GM18870 (cell line): Measurements from ENCODE around the gene CACNB2.

Source experiments
- ATAC-seq: cut with Tn5 transposase; IDR thresholded peaks from one replicate; pipeline ENCODE4 v1.9.1; 2021; ENCODE audit warnings: moderate library complexity; ENCODE audit not compliant: unreplicated experiment

Gene CACNB2

GRCh38 chr10:18278181-18278580 is 138.0 kb downstream of the CACNB2 start:
- no peak for ATAC-seq

- no peak for ATAC-seq
Observed at GRCh38 chr10:18279173-18279572, 138.9 kb downstream of the CACNB2 start.

- ATAC-seq = no peak
Observed at GRCh38 chr10:18282094-18282493, 141.9 kb downstream of the CACNB2 start.

GRCh38 chr10:18290651-18291313 is 150.6 kb downstream of the CACNB2 start:
- ATAC-seq = no peak

DNA sequence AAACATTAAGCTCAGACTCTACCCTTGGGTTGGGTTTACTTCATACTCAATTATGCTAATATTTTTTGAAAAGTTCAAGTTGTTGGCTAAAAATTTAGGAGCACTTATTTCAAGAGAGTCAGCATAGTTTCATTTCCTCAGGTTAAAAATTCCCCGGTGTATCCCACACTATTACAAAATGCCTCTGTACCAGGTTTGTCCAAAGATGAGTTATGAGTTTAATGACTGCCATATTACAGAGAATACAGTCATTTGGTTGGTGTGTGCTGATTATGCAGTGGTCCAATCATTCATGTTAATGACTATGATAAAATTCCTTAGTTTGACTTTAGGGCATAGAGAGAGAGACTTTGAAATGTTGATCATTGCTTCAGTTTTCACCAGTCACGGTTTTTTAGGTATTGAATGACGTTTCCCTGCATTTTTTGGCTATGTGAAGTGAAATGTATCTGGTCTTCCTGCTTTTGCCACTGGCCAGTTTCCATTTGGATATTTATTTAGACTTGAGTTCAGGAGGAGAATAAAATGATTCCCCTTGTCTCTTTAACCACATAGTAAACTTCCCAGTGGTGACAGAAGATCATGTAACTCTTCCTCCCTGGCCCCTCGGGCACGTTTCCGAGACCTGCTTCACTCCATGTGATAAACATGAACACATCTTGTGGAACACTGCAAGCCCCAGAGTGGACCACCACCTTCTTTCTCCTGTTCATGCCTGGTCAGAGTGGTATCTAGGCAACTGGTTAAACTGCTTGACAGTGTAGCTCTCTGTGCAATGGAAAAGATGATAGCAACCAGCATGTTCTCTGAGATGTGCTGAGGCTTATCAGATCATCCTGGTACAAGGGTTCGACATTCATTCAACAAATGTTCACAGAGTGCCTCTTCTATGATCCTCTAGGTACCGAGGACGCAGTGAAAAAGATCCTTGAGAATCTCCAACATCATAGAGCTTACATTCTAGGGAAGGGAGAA is 153.6 kb downstream of the CACNB2 start:
- ATAC-seq = peak; percentile 42

DNA sequence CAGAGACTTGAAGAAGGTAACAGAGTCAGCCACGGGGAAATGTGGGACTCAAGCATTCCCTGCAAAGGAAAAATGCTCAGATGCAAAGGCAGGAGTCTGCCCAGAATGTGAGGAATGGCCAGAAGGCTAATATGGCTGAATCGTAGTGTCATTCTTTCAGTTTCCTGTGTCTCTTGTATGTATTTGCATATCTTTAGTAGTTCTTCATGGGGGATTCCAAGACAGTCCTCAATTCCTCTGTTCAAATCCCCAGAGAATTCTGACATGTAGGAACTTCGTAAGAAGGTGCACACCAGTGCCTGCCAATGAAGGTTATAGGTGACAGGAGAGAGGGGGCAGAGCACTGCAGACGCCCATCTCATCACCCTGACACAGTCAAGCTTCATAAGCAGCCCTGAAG is 154.4 kb downstream of the CACNB2 start:
- no peak for ATAC-seq

DNA sequence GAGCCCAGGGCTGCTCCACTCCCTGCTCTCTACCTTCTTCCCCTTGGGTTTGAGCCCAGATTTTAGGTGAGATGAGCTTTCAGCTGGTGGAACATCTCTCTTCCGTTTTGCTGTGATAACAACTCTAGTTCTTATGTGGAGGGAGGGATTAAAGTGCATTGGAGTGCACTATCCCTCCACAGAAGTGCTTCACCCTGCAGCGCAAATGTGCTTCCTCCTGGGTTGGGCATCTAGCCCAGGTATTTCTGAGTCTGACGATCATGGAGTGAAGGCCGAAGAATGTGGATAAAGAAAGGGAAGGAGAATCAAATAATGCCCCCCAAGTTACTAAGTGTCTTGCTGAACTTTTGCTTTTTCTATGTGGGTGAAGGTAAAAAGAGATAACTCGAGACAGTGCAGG is 157.4 kb downstream of the CACNB2 start:
- no peak for ATAC-seq

DNA sequence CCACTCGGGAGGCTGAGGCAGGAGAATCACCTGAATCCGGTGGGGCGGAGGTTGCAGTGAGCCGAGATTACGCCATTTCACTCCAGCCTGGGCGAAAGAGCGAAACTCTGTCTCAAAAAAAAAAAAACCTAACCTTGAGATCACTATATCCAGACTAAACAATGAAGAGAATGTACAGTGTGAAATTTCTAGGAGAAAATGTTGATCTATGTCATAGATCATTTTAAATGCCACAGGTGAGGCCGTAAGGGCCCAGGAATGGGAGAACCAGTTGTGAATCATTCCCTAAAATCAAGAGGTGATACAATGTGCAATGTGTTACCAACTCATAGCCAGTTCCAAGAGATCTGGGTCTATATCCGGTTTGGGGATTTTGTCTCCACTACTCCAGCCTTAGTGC is 158.0 kb downstream of the CACNB2 start:
- no peak for ATAC-seq

DNA sequence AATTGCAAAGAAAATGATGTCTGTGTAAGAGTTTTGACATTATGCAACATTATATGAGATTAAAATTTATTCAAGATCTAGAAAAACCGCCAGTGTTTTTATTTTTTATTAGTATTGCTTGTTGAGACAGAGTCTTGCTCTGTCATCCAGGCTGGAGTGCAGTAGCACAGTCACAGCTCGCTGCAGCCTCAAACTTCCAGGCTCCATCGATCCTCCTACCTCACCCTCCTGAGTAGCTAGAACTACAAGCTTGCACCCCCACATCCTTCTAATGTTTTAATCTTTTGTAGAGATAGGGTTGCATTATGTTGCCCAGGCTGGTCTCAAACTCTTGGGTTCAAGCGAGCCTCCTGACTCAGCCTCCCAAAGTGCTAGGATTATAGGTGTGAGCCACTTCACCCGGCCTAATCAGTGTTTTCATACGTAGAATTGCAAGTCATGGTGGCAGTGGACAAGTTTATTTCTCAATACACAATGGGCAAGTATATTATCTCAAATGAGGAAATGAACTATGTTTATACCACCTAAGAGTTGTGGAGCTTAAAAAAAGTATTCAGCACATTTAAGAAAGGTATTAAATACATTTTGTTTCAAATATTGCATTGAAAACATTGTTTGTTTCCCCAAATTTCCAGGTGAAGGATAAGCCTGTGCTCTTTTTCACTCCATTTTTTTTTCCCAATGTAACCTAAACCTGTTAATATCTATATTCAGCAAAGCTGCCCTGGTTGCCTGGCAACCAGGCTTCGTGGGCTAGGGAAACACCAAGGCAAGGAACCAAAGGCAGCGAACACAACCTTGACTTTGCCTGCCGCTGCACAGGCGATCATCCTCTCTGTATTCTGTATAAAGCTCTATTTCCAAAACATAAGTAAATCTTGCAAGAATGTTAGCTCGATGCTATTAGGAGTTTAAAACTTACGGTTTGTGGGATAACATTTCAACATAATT is 163.9 kb downstream of the CACNB2 start:
- ATAC-seq = no peak

DNA sequence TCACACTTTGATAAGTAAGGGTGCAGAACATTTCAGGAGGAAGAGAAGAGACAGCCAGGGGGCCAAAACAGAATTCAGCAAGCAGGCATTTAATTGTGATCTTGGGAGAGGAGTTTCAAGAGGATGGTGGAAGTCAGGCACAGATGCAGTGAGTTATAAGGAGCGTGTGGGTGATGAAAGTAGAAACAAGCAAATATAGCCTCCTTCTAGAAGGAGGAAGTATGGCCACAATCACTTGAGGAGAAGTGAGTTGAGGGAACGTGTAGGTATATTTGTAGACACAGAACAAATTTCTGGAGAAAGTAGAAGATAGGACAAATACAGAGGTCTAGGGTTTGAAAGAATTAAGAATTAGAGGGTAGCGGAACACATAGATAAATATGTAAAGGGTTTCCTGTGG is 165.8 kb downstream of the CACNB2 start:
- ATAC-seq = no peak

GRCh38 chr10:18308600-18308999 is 168.4 kb downstream of the CACNB2 start:
- no peak for ATAC-seq

DNA sequence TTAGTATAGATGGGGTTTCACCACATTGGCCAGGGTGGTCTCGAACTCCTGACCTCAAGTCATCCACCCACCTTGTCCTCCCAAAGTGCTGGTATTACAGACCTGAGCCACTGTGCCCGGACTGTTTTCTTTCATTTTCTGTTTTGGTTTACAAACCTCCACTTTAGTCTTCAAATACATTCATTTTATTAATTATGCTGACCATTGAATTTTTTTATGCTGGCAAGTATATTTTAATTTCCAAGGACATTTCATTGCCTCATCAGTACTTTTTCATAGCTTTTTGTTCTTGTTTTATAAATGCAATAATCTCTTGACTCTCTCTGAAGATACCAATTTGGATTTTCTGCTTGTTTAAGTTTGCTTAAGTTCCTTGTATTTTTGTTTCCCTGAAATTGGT is 170.5 kb downstream of the CACNB2 start:
- no peak for ATAC-seq

- ATAC-seq = peak; percentile 94
Observed at GRCh38 chr10:18312374-18313139, 172.3 kb downstream of the CACNB2 start.

DNA sequence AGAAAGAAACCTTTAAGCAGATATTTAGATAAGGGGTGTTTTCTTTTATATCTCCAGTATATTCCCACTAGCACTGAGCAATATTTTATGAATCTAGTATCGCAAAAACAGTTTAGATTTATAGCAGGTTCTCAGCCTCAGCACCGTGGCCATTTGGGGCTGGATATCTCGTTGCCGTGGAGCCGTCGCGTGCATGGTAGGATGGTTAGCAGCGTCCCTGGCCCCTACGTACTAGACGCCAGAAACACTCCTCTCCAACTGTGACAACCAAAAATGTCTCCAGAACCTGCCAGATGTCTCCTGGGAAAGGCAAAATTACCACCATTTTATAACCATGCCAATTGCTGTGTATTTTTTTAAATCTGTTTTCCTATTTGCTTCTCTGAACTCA is 172.9 kb downstream of the CACNB2 start:
- ATAC-seq = no peak

GRCh38 chr10:18313626-18314025 is 173.4 kb downstream of the CACNB2 start:
- no peak for ATAC-seq

- no peak for ATAC-seq
Observed at GRCh38 chr10:18319628-18320027, 179.4 kb downstream of the CACNB2 start.

- no peak for ATAC-seq
Observed at GRCh38 chr10:18321371-18321770, 181.1 kb downstream of the CACNB2 start.

DNA sequence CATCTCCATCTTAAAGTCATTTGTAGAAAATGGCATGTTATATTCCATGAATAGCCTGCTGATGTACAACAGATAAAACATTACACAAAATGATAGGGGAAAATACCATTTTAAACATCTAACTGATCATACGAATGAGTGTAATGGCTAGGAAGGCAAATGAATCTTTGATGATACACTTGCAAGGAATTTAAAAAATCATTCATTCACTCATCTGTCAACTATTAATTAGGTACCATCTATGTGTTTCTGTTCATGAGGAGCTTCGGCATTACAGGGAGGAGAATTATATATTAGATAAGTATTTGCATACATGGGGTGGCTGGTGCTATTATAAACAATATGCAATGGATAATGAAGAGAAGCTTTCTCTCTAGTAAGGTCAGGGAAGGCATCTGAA is 183.7 kb downstream of the CACNB2 start:
- ATAC-seq = no peak

GRCh38 chr10:18325410-18325809 is 185.2 kb downstream of the CACNB2 start:
- ATAC-seq = no peak

DNA sequence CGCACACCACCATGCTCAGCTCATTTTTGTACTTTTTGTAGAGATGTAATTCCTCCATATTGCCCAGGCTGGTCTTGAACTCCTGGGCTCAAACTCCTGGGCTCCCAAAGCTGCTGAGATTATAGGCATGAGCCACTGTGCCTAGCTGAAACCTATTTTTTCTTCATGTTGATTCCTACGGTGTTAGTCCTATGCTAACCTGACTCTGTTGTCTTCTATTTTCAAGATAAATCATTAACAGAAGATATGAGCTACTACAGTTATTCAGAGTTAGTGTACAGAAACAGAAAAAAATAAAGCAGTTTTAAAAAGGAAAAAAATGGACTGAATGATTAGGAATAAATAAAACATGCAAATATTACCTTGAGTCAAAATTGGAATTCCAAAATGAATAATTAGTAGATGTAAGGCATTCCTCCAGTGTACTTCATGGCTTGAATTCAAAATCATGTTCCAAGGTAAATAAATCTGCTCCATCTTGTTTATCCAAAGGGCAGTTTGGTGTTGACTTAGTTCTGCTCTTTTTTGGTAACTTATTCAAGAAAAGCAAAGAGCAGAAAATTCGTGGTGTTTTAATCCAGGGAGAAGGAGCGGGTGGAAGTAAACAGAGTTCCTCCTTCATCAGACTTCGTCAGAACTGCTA is 185.8 kb downstream of the CACNB2 start:
- no peak for ATAC-seq
